Amniotic stem cell (primary cell): ENCODE data around the gene NEGR1.
"Not testable (repeated sequence)": the region's sequence is repeated elsewhere in the genome, so short reads cannot be mapped to it uniquely, and the experiment has no call there.

Experiments used
- DNase-seq: peaks from one replicate; lab custom pipeline; 2025; lab: John Stamatoyannopoulos, UW

Gene NEGR1

DNA sequence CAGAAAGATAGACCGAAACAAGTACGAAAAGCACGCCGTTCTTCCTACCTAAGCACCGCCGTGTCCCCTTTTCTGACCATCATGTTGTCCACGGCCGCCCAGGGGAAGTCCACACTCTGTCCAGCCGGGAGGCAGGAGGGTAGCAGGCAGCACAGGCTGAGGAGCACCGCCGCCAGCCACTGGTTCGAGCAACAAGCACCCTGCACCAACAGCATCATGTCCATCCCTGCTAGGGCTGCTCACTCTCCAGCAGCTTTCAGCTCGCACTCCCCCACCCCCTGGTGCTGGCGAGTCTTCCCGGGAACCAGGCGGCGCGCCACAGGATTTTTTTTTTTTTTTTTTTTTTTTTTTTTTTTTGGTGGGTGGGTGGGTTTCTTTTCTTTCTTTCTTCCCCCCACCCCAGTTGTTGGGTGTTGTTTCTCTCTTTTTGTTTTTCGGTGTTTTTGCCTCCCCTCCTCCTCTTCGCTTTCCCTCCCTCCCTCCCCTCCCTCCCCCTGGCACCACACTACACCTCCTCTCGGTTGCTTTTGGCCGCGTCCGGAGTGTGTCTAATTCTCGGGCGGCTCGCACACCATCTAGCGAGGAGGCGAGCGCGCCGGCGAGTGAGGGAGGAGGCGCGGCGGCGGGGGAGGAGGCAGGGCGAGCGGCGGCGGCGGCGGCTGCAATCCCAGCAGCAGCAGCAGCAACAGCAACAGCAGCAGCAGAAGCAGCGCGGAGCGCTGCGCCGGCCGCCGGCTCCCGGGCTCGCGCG, at the start of gene NEGR1:
Gene NEGR1 (minus strand): TSS at position 269 of the 751 bp plus-strand sequence.
- peak; percentile 90 for DNase-seq

DNA sequence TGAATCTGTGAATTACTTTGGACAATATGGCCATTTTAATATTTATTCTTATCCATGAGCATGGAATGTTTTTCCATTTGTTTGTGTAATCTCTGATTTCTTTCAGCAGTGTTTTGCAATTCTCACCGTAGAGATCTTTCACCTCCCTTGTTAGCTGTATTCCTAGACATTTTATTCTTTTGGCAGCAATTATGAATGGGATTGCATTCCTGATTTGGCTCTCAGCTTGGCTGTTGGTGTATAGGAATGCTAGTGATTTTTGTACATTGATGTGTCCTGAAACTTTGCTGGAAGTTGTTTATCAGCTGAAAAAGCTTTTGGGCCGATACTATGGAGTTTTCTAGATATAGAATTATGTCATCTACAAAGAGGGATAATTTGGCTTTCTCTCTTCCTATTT, 44.2 kb upstream of the NEGR1 start:
- DNase-seq: no peak

DNA sequence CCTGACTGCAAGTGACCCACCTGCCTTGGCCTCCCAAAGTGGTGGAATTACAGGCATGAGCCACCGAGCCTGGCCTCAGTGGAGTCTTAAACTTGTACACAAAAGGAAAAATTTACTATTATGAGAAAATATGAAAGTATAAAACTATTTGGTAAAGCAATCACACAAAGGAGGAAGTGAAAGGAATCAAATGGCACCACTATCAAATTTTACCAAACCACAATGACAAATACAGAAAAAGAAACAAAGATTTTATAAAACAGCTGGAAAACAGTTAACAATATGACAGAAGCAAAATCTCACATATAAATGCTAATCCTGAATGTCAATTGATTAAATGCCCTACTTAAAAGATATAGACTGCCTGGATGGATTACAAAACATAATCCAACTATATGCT, 42.1 kb upstream of the NEGR1 start:
- no peak for DNase-seq

DNA sequence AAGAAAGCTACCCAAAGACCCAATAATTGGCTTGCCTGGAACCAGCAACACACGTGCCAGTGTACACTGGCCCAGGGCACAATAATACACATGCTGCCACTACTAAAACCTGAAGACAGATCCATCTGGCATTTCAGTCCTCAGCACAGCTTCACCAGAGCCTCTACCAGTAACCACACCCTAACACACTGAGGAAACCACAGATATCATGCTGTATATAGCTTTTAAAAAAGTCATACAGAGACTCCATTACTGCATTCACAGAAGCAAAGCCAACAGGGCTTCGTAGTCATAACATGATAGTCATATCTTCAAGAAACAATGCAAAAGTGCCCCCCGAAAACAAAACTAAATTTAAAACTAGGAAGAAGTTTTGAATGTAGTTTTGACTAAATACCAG, 40.6 kb upstream of the NEGR1 start:
- no peak for DNase-seq

DNA sequence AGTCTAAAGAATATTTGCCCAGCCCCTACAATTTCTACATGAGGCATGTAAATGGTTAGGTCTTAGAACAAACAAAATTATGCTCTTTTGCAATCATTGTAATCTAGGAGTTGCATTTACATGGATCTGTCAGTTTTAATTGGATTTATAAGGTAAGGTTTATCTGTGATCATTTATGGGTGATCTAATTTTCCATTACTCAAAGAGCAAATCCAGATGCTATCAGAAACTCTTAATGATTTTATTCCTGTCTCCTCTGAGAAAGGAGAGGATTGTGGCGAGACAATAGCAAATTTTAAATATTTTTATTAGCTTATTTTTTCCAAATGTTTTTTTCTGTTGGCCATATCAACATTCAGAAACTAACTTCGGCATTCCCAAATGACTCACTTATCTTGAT, 14.2 kb upstream of the NEGR1 start:
- DNase-seq: no peak

DNA sequence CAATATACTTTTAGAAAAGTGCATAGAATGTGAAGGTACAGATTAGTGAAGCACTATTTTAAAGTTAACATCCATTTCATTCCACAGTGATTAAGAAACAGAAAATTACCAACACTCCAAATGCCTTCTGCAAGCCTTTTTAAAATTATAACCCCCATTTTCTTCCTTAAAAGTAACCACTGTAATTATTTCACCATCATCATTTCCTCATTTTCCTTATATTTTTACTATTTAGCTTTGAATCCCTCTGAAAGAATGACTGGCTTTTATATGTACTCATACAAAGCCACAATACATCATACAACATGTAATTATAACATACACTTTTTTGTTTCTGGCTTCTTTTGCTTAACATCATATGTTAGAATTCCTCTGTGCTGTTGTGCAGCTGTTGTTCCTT, 6.5 kb upstream of the NEGR1 start:
- no peak for DNase-seq

DNA sequence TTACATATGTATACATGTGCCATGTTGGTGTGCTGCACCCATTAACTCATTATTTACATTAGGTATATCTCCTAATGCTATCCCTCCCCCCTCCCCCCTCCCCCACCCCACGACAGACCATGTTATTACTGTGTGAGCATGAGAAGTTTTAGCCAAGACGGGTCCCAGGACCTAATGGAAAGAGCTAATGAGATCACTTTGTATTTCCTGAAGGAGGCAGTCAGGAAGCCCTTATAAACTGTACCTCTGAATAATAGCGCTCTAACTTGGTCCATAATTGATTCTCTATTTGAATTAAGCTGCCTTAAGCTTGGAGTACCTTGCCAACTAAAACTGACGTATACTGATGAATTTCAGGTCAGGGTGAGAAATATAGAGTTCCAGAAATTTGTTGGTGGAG, 4.1 kb upstream of the NEGR1 start:
- DNase-seq: no peak

DNA sequence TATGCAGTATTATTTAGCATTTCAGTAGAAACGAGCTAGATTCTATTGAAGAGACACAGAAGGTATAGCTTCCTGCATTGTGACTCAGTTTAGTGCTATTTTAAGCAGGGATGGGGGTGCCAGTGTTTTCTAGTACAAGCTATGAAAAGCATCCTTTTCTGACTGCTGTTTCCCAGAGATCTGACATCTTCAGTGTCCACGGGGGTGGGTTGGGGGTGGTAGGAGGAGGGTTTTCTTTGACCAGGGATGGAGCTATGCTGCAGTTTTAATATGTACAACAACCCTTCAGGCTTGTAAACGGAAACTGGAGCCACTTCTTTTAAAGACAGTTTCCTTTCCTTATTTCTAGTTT, 2.7 kb upstream of the NEGR1 start:
- peak; percentile 84 for DNase-seq

DNA sequence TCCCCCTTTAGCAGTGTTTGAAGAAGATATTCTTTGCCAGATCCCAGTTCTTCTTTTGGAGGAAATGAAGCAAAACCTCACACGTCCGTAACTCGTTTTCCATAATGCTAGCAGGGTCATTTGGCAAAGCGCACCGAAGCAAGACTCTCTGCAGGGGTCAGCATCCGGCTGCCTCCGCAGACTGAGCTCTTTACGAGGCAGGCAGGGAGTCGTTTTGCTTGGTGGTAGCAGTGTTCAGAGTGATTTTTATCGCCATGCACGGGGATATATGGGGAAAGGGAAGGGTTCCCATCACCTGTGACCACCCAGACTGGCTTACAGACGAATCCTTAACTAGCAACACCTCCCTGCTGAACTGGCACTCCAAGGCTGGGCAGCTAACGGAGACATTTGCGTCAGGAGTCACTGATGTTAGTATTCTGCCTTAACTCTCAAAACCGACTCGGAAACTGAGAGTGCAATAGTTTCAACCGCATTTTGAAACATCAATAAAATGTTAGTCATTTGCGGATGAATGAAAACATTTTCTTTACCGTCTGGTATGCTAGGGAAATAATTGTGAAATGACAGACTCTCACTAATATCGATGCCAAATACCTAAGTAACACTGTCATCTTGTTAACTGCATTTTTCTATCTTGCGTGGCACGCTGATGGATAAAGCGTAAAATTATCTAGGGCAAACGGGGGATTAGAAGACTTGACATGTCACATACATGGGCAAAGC, 2.2 kb upstream of the NEGR1 start:
- peak; percentile 84 for DNase-seq

DNA sequence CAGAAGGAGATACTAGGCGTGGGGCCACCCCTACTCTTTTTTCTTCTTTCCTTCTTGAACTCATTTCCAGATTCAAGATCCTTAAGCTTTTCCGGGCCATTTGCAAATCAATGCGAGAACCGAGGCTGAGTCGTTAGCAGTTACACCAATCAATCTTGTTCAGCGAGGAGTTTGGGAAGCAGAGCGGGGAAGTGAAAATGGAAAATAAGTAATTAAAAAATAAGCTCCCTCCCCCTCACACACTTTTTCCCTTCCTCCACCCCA, 1.7 kb upstream of the NEGR1 start:
- DNase-seq: no peak

DNA sequence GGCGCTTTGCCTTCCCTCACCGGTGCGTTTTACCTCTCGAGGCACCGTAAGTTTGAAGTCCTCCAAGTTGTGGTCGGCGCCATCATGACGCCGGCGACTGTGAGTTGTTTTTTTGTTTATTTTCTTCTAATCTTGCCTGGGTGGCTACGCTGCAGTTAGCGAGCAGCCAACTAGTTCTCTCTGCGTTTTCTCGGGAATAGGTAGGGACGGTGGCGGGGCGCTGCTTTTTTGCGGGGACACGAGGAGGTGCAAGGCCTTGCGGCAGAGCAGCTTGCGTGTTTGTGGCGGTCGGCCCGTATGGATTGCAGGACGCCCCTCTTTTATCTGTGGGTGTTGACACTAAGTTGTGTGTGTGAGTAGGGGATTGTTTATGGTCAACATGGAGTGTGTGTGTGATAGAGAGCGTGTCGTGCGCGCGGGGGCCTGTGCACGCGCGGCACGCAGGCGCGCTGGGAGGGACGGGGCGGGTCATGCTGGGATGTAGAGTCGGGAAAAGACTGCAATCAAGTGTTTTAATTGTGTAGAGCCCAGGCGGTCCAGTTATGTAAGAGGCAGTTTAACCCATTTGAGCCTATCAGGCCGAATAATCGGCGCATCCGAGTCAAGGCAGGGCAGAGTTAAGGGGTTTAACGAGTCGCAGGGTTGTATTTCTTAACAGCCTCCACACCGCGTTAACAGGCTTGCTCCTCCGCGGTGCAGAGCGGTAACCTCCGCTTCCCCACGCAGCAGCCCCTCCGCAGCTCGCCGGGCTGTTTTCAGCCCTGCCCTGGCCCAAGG, 1.2 kb upstream of the NEGR1 start:
- peak; percentile 35 for DNase-seq

DNA sequence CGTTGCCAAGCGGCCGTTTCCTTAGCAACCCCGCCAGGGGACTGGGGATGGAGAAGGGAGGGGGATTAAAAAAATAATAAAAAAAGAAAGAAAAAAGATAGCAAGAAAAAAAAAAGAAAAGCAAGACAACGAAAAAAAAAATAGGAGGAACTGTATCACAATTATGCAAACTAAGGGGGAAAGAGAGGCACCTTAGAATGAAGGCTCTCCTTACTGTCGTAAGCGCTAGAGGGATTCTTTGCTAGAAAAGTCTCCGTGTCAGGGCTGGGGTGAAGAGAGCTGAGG, 625 bp upstream of the NEGR1 start:
- no peak for DNase-seq

DNA sequence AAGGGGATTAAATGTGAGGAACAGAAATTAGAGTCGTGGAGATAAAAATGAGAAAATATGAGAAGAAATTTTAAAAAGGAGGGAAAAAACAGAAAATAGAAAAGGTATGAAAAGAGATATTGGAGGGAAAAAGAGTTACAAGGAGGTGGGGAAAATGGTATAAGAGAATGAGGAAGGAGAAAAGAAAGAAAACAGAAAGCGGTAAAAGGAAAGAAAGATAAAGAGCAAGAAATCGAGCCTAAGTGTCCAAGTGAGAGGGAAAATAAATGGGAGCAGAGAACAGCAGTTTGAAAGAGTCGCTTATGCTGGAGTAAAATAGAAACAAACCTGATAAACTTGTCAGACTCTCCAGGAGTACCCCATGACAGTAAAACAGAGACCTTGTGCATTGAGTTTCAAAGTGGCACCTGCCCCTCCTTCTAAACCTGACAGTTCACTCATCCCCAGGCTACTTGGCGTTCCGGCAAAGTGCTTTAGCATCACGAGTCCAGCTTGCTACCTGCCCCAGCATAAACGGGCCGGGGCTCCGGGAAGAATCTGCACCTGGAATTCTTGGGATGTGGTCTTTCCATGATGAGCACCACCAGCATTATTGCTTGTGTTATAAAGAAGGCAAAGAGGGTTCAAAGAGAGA, 585 bp downstream of the NEGR1 start:
- DNase-seq: no peak

DNA sequence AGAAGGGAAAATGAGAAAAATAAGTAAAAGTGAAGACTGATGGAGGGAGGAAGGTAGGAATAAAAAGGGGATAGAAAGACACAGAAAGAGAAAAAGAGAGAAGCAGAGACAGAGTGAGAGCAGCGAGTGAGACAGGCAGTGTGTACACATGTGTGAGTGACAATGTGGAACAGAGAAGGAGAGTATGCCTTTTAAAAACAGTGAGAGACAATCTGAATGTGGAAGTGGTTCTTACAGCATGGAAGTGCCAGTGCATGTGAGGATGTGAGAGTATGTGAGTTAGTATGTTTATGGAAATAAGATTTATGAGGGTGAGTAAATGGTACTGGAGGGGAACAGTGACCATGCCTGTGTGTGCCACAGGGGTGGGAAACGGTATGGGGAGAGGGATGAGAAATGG, 1.2 kb downstream of the NEGR1 start:
- DNase-seq: no peak

DNA sequence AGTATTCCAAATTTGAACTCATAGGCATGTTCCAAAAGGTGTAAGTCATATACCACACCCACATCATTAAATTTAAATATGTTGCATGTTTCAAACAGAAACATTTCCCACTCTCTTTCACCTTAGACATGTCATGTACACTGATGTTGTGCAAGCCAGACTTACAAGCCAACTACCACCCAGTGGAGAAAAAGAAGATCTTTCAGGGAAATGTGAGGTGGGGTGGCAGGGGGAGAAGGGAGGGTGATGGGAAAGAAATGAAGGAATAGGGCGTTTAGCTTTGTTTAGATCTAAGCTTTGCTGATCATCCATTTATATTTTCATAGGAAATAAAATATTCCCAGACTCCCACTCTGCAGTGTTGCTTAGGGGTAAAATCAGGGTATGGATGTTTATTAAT, 1.6 kb downstream of the NEGR1 start:
- DNase-seq: no peak

DNA sequence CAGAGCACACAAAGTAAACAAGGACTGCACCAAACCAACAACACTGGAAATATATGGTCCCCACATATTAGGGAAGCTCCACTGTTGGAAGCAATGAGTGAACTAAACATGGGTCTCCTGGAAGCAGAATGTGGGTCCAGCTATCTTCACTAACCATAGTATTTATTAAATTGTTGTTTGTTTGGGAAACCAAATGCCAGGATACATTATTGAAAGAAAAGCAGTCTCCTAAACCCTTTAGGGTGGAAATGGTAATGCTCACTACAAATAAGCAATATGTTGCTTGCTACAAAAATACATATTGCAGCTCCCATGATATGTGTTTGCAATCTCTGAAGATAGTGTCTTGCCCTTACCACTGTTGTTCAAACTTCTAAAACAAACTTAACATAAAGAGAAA, 2.2 kb downstream of the NEGR1 start:
- DNase-seq: no peak

DNA sequence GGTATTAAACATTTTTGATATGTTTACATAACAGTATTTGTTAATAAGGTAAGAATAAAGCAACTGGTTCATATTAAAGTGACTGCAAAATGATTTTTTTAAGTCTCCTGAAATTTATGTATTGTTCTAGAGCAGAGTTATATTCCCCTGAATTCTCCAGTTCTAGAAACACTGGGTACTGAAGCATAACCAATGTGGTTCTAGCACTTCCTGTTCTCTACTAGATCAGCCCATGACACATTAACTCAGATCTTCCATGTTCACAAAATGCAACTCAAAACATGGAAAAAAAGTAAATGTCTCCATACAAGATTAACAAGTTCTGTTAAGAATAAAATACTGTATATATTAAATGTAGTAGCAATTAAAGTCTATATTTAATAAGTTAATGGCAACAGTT, 3.9 kb downstream of the NEGR1 start:
- no peak for DNase-seq

DNA sequence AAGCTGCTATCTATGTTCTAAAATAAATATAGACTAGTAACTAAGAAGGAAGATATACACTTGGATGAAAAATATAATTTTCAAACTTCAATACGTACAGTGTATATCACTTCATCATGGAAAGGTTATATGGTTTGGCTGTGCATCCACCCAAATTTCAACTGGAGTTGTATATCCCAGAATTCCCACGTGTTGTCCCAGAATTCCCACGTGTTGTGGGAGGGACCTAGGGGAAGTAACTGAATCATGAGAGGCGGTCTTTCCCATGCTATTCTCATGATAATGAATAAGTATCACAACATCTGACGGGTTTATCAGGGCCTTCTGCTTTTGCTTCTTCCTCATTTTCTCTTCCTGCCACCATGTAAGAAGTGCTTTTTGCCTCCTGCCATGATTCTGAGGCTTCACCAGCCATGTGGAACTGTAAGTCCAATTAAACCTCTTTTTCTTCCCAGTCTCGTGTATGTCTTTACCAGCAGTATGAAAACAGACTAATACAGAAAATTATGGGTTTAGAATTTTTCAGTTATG, 10.7 kb downstream of the NEGR1 start:
- DNase-seq: no peak

DNA sequence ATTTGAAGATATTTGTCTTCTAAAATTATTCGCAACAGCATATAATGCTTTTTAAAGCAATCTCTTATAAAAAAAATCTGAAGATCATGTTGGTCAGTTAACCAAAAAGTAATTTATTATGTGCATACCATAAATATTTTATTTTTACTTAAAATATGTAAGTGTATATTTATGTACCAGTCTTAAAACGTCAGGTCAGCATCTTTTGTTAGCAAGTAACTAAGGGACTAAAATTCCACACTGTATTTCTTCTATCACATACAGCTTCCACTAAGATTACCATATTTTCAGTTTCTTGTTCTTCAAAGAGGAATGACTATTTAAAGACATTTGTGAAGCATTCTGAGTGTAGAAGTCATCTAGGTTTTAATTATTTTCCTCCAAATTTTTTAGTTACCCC, 19.6 kb downstream of the NEGR1 start:
- DNase-seq: no peak

DNA sequence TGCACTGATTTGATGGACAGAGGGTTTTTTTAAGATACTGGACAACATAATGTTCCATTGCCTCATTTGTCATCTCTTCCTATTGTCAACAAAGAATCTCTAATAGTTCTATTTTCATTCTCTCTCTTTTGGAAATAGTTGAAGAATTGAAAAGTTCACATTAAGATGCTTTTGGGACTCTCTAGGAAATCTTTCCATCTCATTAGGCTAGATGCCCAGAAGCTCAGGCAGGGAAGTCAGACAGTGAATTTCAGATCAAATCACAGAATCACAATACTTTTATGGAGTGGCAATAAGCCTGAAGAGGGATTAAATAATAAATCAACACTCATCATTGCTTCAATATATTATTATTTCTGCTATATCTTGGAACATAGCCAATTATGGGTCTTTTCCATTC, 29.2 kb downstream of the NEGR1 start:
- no peak for DNase-seq

DNA sequence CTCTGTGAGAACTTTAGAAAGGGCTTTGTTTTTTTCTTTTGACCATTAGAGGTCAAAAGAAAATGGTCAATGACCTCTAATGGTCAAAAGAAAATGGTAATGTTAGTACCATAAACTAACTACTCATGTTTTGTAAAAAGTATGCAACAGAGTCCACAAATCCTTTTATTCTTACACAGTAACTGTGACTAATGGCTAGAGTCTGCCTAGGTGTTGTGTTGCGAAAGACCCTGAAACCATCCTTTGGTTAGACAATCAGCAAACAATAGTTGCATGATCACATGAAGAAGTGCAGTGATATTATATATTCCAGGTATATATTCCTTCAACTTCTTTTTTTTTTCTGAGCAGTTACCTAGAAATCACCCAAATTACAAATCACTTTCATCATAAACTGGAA, 40.9 kb downstream of the NEGR1 start:
- no peak for DNase-seq

DNA sequence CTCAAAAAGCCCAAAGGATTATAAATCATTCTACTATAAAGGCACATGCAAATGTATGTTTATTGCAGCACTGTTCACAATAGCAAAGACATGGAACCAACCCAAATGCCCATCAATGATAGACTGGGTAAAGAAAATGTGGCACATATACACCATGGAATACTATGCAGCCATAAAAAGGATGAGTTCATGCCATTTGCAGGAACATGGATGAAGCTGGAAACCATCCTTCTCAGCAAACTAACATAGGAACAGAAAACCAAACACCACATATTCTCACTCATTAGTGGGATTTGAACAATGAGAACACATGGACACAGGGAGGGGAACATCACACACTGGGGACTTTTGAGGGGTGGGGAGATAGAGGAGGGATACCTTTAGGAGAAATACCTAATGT, 46.4 kb downstream of the NEGR1 start:
- DNase-seq: not testable (repeated sequence)

DNA sequence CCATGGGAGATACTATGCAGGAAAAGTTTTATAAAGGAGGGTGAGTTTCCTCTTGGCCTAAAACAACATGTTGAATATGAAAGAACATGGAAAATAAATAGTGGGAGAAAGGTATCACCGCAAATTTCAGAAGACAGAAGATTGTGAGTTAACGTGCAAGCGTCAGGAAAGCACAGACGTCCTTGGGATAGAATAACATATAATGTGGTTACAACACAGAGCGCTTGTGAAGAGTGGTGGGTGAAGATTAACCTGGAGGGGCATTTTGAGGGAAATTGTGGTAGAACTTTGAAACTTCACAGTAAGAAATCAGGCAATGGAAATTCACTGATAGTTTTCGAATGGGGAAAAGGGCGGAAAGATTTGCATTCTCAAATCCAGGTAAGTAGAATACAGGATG, 47.3 kb downstream of the NEGR1 start:
- no peak for DNase-seq
